Measurements from ENCODE around the gene OLFML1. TPM values are rescaled to one million over a fixed set of nuclear protein-coding genes. Genes with fewer than 3 reads are reported as not detected.

The OLFML1 gene
- total and polyA plus RNA-seq, 2 of the 13 experiments (the other 11 are each of a cell fraction or from before 2014, with no cell fraction given): 0.89 to 0.90 TPM

- TF ChIP-seq ZNF556 (CRISPR knock-in tag; IDR thresholded peaks at IDR 0.05; ENCODE audit: borderline replicate concordance) (no peak), SKIL (CRISPR knock-in tag; IDR thresholded peaks at IDR 0.05; ENCODE audit: borderline replicate concordance) (no peak), POLR2AphosphoS2 (IDR thresholded peaks at IDR 0.05; ENCODE audit: low read depth, low read length) (no peak), MXI1 (IDR thresholded peaks at IDR 0.05; ENCODE audit: borderline replicate concordance, low read depth, low read length) (no peak), BCL6 (CRISPR knock-in tag; IDR thresholded peaks at IDR 0.05) (no peak), NR2C2 (CRISPR knock-in tag; IDR thresholded peaks at IDR 0.05; ENCODE audit: borderline replicate concordance) (no peak)
These were observed 14.2 kb upstream of the OLFML1 start (continued) for GRCh38 chr11:7471071-7471470.

- Histone ChIP-seq H3K9me3 (ENCODE audit: low read length) (no peaks in the 10 kb centered on the region), H3K27me3 (ENCODE audit: control insufficient read depth in 1 of 2, insufficient read depth in 2 of 2, low read length in 2 of 2) (peaks cover 0 to 2% of the 10 kb centered on the region in 2 experiments; a peak in 1 of 5 replicates), H2AFZ (ENCODE audit: low read length) (no peak overlapping the region), H3K9ac (ENCODE audit: insufficient read depth, low read depth, low read length) (no peak overlapping the region), H3K4me1 (ENCODE audit: insufficient read depth, low read length) (no peaks in the 10 kb centered on the region), H4K20me1 (ENCODE audit: insufficient read depth, low read length) (no peaks in the 10 kb centered on the region), H3K36me3 (replicated peaks in 1 of 2; ENCODE audit: control insufficient read depth in 1 of 2, insufficient read depth in 2 of 2, low read length in 2 of 2) (no peaks in the 10 kb centered on the region), H3K4me2 (ENCODE audit: low read depth, low read length) (no peak overlapping the region), H3K4me3 (replicated peaks in 1 of 3; ENCODE audit: insufficient read depth in 1 of 3, low read depth in 2 of 3, low read length in 3 of 3) (no peak overlapping the region), H3K79me2 (ENCODE audit: insufficient read depth, low read length) (no peaks in the 10 kb centered on the region), H3K27ac (ENCODE audit: extremely low read length, insufficient read depth, low read length) (no peak overlapping the region)
- ChIA-PET CTCF (ENCODE audit: low intra/inter-chr PET ratio, low total read pairs) (no interaction called here), POLR2A (no interaction called here)
- WGBS (ENCODE audit: low lambda C conversion rate): no CpG with 5 or more reads among the region's 1 CpG
- no peak for FAIRE-seq
- ATAC-seq: no peak
- intact Hi-C loops (cut with micrococcal nuclease; ENCODE audit: unreplicated experiment) (no loop called here), in situ Hi-C loops (cut with HindIII; ENCODE audit: extremely low pct_ligation_motif_present, low pct_unique_long_range_greater_than_20kb) (no loop called here)
- no peak for DNase-seq (ENCODE audit: low spot score)
- BruUV-seq (replicated peaks): no TSS peak
- no peak for TF ChIP-seq ZBTB1 (CRISPR knock-in tag; IDR thresholded peaks at IDR 0.05; ENCODE audit: borderline replicate concordance)
- TF ChIP-seq BCL6 (CRISPR knock-in tag; IDR thresholded peaks at IDR 0.05): no peak
- no peak for TF ChIP-seq POLR2G (IDR thresholded peaks at IDR 0.05; ENCODE audit: low read depth, low read length)
- TF ChIP-seq RFXANK (CRISPR knock-in tag; IDR thresholded peaks at IDR 0.05): no peak
- no peak for TF ChIP-seq ZNF484 (CRISPR knock-in tag; IDR thresholded peaks at IDR 0.05; ENCODE audit: borderline replicate concordance, low read depth)
- no peak for TF ChIP-seq ZNF709 (CRISPR knock-in tag; IDR thresholded peaks at IDR 0.05)
- TF ChIP-seq ATRX (CRISPR knock-in tag; IDR thresholded peaks at IDR 0.05; ENCODE audit: borderline replicate concordance): no peak
- no peak for TF ChIP-seq KLF15 (CRISPR knock-in tag; IDR thresholded peaks at IDR 0.05; ENCODE audit: borderline replicate concordance)
- TF ChIP-seq ZNF275 (CRISPR knock-in tag; IDR thresholded peaks at IDR 0.05; ENCODE audit: borderline replicate concordance): no peak
- TF ChIP-seq ZNF121 (CRISPR knock-in tag; IDR thresholded peaks at IDR 0.05): no peak
- TF ChIP-seq HMGXB3 (CRISPR knock-in tag; IDR thresholded peaks at IDR 0.05; ENCODE audit: borderline replicate concordance): no peak
- no peak for TF ChIP-seq YEATS4 (CRISPR knock-in tag; IDR thresholded peaks at IDR 0.05; ENCODE audit: borderline replicate concordance)
These were observed 11.6 kb upstream of the OLFML1 start for GRCh38 chr11:7473717-7474116.

All from HepG2 (cell line).